Stomach (tissue), 9 donors: Measurements from ENCODE around the gene ELMO1. TPM values are rescaled to one million over a fixed set of nuclear protein-coding genes. Genes with fewer than 3 reads are reported as not detected.

Experiments
- DNase-seq, 2 donors: peaks; one replicate each; pipeline versions ENCODE4 v3.0.0 to v3.0.0-alpha.2; 2013 to 2019
- H3K27ac ChIP-seq, 5 donors: fragments of 200-600 bp in 4 of 5; sonication (generic) in 4 of 5; one replicate each; pipeline ENCODE4 v1.5.1; 2013 to 2019; ENCODE audit warnings: mild to moderate bottlenecking in 1 of 5, moderate library complexity in 1 of 5
- H3K27me3 ChIP-seq, 3 donors: fragments of 200-600 bp; sonication (generic); one replicate each; pipeline ENCODE4 v1.5.1; 2017 to 2019; ENCODE audit warnings: mixed run types in 1 of 3
- H3K36me3 ChIP-seq, 4 donors: fragments of 200-600 bp; sonication (generic); 1 replicate in 3 of 4; 2 replicates in 1 of 4; pipeline ENCODE4 v1.5.1; 2016 to 2019
- H3K4me1 ChIP-seq, 4 donors: fragments of 200-600 bp; sonication (generic); one replicate each; pipeline ENCODE4 v1.5.1; 2016 to 2019
- H3K4me3 ChIP-seq, 4 donors: fragments of 200-600 bp; sonication (generic) in 3 of 4; one replicate each; pipeline ENCODE4 v1.5.1; 2016 to 2019; ENCODE audit warnings: mild to moderate bottlenecking in 1 of 4
- H3K9me3 ChIP-seq, 4 donors: fragments of 200-600 bp; sonication (generic); one replicate each; pipeline ENCODE4 v1.5.1; 2016 to 2019
- EP300 ChIP-seq: sonication (generic); formaldehyde crosslinking; IDR thresholded peaks from one replicate; pipeline ENCODE4 v1.6.1; 2017; ENCODE audit warnings: antibody characterized with exemption
- POLR2A ChIP-seq, 4 donors: fragments of 450-650 bp; IDR thresholded peaks; one replicate each; pipeline ENCODE4 v1.6.1; 2016; ENCODE audit warnings: antibody characterized with exemption in 4 of 4, control low read depth in 2 of 4, mild to moderate bottlenecking in 1 of 4, moderate library complexity in 1 of 4
- POLR2AphosphoS5 ChIP-seq, 3 donors: sonication (generic); formaldehyde crosslinking; IDR thresholded peaks; one replicate each; pipeline ENCODE4 v1.6.1; 2016; ENCODE audit warnings: antibody characterized with exemption in 3 of 3
- WGBS, 5 donors: extraction: QIAGEN DNeasy Blood & Tissue Kit in 3 of 5; methylation state at CpG; one replicate each; pipeline versions ENCODE4 v1.1.5 to v1.1.7; 2013 to 2018; 5-methylcytosine and 5-hydroxymethylcytosine counted together
- intact Hi-C: fragments of 100-400 bp; cut with DNase I; formaldehyde crosslinking; loops from one replicate; pipeline ENCODE4 v1.15.1; 2023; ENCODE audit warnings: low total_unique reads
- polyA plus RNA-seq, 3 donors: library from polyadenylated mRNA; stranded (reverse); fragments of 200-250 nt; gene quantifications; one replicate each; pipeline ENCODE4 v1.2.3, GENCODE V29; 2013
- total RNA-seq, 5 donors: library from RNA; depleted of rRNA; stranded (reverse); fragments of >200 nt; gene quantifications; one replicate each; pipeline versions ENCODE4 v1.1.0 to v1.2.3, GENCODE V29; 2014 to 2016
- TF ChIP-seq, protein P1 (sequence below), 7 experiments: fragments of 450-650 bp in 4 of 7; fragments of 200-600 bp in 3 of 7; sonication (generic) in 3 of 7; IDR thresholded peaks; one replicate each; pipeline ENCODE4 v1.5.1; 2016 to 2019; ENCODE audit warnings: antibody characterized with exemption in 7 of 7, control low read depth in 2 of 7, mild to moderate bottlenecking in 1 of 7
- donor health status: healthy with polysubstance abuse.
- donor health status: Bipolar disorder and iron deficiency.
- donor health status: healthy.

ELMO1 gene
- total and polyA plus RNA-seq, 8 donors, result 4.1 to 117 (median 44.8) TPM

DNA sequence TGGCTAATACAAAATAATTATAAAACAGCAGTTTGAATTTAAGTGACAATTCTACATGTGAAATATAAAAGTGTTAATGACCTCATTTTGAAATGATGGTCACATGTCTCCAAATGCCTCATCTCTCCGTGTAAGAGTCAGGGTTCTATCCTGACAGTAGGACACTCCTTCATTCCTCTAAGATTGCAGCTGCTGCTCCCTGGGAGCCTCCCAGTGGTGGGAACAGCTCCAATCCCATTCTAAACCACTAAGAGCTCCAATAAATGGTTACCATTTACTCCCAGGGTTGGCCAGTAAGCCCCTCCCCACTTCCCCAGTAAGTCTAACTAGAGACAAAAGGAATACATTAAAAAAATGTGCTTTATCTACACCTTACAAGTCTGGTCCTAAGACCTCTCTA is 379.8 kb downstream of the ELMO1 start:
- intact Hi-C loops, result no loop called here
- H3K27ac ChIP-seq, result no peak overlapping the region
- 37 to 63% (median 56%) methylated on average over 1 of the region's 1 CpG for WGBS, 5 donors
- H3K36me3 ChIP-seq, result no peaks in the 10 kb centered on the region
- no peaks in the 10 kb centered on the region for H3K4me1 ChIP-seq
- no peak for TF ChIP-seq EP300
- TF ChIP-seq, protein P1, sequence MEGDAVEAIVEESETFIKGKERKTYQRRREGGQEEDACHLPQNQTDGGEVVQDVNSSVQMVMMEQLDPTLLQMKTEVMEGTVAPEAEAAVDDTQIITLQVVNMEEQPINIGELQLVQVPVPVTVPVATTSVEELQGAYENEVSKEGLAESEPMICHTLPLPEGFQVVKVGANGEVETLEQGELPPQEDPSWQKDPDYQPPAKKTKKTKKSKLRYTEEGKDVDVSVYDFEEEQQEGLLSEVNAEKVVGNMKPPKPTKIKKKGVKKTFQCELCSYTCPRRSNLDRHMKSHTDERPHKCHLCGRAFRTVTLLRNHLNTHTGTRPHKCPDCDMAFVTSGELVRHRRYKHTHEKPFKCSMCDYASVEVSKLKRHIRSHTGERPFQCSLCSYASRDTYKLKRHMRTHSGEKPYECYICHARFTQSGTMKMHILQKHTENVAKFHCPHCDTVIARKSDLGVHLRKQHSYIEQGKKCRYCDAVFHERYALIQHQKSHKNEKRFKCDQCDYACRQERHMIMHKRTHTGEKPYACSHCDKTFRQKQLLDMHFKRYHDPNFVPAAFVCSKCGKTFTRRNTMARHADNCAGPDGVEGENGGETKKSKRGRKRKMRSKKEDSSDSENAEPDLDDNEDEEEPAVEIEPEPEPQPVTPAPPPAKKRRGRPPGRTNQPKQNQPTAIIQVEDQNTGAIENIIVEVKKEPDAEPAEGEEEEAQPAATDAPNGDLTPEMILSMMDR (IDR thresholded peaks at IDR 0.05), result no peak
- no peak for TF ChIP-seq POLR2A (IDR thresholded peaks at IDR 0.05)
- TF ChIP-seq POLR2AphosphoS5 (IDR thresholded peaks at IDR 0.05), result no peak
- H3K27me3 ChIP-seq, result no peaks in the 10 kb centered on the region
- no peaks in the 10 kb centered on the region for H3K9me3 ChIP-seq
- no peak overlapping the region for H3K4me3 ChIP-seq
- DNase-seq, result no peak

- Histone ChIP-seq H3K4me1 (no peaks in the 10 kb centered on the region), H3K27ac (no peak overlapping the region), H3K4me3 (no peak overlapping the region), H3K36me3 (no peaks in the 10 kb centered on the region), H3K9me3 (no peaks in the 10 kb centered on the region), H3K27me3 (no peaks in the 10 kb centered on the region)
- peak in 1 of 2 donors; percentile 21 for DNase-seq
- intact Hi-C loops, result no loop called here
- 80 to 90% (median 87%) methylated on average over 4 of the region's 4 CpGs for WGBS, 5 donors
- TF ChIP-seq EP300 (no peak), POLR2AphosphoS5 (IDR thresholded peaks at IDR 0.05) (no peak), POLR2A (IDR thresholded peaks at IDR 0.05) (no peak)
- TF ChIP-seq, protein P1 (IDR thresholded peaks at IDR 0.05), result no peak
Measured at GRCh38 chr7:37068038-37068437, 380.6 kb downstream of the ELMO1 start.

GRCh38 chr7:37065779-37066271 is 382.8 kb downstream of the ELMO1 start:
- intact Hi-C loops, result no loop called here
- H3K36me3 ChIP-seq, result no peaks in the 10 kb centered on the region
- H3K27ac ChIP-seq, result no peak overlapping the region
- TF ChIP-seq EP300 (no peak), POLR2A (IDR thresholded peaks at IDR 0.05) (no peak), POLR2AphosphoS5 (IDR thresholded peaks at IDR 0.05) (peak in 1 of 3 donors; percentile 32)
- TF ChIP-seq, protein P1 (IDR thresholded peaks at IDR 0.05), result no peak
- H3K4me1 ChIP-seq, result peaks cover 0 to 8% (median 0%) of the 10 kb centered on the region in 4 donors
- H3K4me3 ChIP-seq, result no peak overlapping the region
- peak in 1 of 2 donors; percentile 16 for DNase-seq
- H3K9me3 ChIP-seq, result no peaks in the 10 kb centered on the region
- 58 to 74% (median 69%) methylated on average over 5 of the region's 5 CpGs for WGBS, 5 donors
- H3K27me3 ChIP-seq, result no peaks in the 10 kb centered on the region

DNA sequence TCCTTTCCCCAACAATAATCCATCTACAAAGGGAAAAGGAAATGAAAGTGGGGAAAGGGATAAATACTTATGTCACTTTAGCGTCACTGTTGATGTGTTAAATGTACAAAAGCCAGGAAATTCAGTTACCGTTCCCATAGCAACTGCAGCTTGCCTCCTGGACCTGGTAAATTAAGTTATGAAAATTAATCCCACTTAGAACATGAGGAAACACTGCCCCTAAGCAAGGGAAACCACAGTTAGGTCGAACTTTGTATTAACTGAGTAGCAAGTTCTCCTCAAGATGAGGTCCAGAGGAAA is 386.2 kb downstream of the ELMO1 start:
- Histone ChIP-seq H3K27ac (no peak overlapping the region), H3K9me3 (no peaks in the 10 kb centered on the region), H3K4me1 (peaks cover 0 to 8% (median 0%) of the 10 kb centered on the region in 4 donors), H3K36me3 (no peaks in the 10 kb centered on the region), H3K27me3 (no peaks in the 10 kb centered on the region), H3K4me3 (no peak overlapping the region)
- intact Hi-C loops, result no loop called here
- DNase-seq, result no peak
- TF ChIP-seq POLR2A (IDR thresholded peaks at IDR 0.05), result no peak
- TF ChIP-seq, protein P1 (IDR thresholded peaks at IDR 0.05), result no peak
- TF ChIP-seq EP300, result no peak
- no peak for TF ChIP-seq POLR2AphosphoS5 (IDR thresholded peaks at IDR 0.05)
- WGBS, 5 donors, result 69 to 76% (median 74%) methylated on average over 3 of the region's 3 CpGs
